ENCODE results near the gene GOLGA6L7.

- TF ChIP-seq CTCF (IDR thresholded peaks at IDR 0.05) (no peak), POLR2A (IDR thresholded peaks at IDR 0.05) (no peak)
These were observed 35.9 kb upstream of the GOLGA6L7 start for GRCh38 chr15:28884151-28884940.
